IMR-90 (cell line): ENCODE results near the gene INO80B. TPM values are rescaled to one million over a fixed set of nuclear protein-coding genes. Genes with fewer than 3 reads are reported as not detected.

Experiments used
- ATAC-seq: fragments of 200-7000 bp; cut with Tn5 transposase; 2 replicates; pipeline ENCODE4 v1.9.1; 2020; ENCODE audit warnings: low read depth, mild to moderate bottlenecking, moderate library complexity
- BruUV-seq: library from RNA; stranded (reverse); fragments of 400-500 nt; replicated peaks from 2 replicates; lab custom pipeline; 2021; lab: Mats Ljungman, UMichigan
- CTCF ChIA-PET: fragments of 300-600 bp; formaldehyde crosslinking; extraction: SDS; loops from one replicate; lab custom pipeline; 2021; ENCODE audit warnings: antibody characterized with exemption; lab: Yijun Ruan, JAX
- POLR2A ChIA-PET: fragments of 300-600 bp; sonication (Branson Sonifier 250); formaldehyde crosslinking; loops from one replicate; lab custom pipeline; 2022; ENCODE audit warnings: antibody characterized with exemption; ENCODE audit not compliant: unreplicated experiment; lab: Charles Lee
- DNase-seq: peaks from one replicate; pipeline ENCODE4 v3.0.0; 2013
- H2AFZ ChIP-seq: replicated peaks from 2 replicates; pipeline ENCODE3; 2013; ENCODE audit warnings: low read length, mild to moderate bottlenecking; ENCODE audit not compliant: poor library complexity
- H2AK5ac ChIP-seq: 2 replicates; pipeline ENCODE4 v1.6.1; 2013; ENCODE audit warnings: low read depth, low read length, inconsistent platforms
- H2AK9ac ChIP-seq: replicated peaks from 2 replicates; pipeline ENCODE3; 2013; ENCODE audit warnings: mild to moderate bottlenecking, low read depth, low read length, moderate library complexity; ENCODE audit not compliant: poor library complexity
- H2BK120ac ChIP-seq: 2 replicates; pipeline ENCODE4 v1.6.1; 2013; ENCODE audit warnings: low read depth, low read length, inconsistent platforms
- H2BK15ac ChIP-seq: 3 replicates; pipeline ENCODE4 v1.6.1; 2013; ENCODE audit warnings: low read depth, low read length, inconsistent platforms
- H2BK20ac ChIP-seq: 2 replicates; pipeline ENCODE4 v1.6.1; 2013; ENCODE audit warnings: low read depth, mild to moderate bottlenecking, inconsistent platforms, low read length, moderate library complexity
- H2BK5ac ChIP-seq: 2 replicates; pipeline ENCODE4 v1.6.1; 2013; ENCODE audit warnings: mild to moderate bottlenecking, low read depth, low read length, inconsistent platforms; ENCODE audit not compliant: poor library complexity, severe bottlenecking
- H3K14ac ChIP-seq: replicated peaks from 2 replicates; pipeline ENCODE4 v1.6.1; 2013; ENCODE audit warnings: low read depth, low read length, inconsistent platforms
- H3K18ac ChIP-seq: 2 replicates; pipeline ENCODE4 v1.6.1; 2013; ENCODE audit warnings: low read depth, low read length, control low read depth
- H3K23ac ChIP-seq: 2 replicates; pipeline ENCODE4 v1.6.1; 2013; ENCODE audit warnings: low read depth, low read length, inconsistent platforms
- H3K27ac ChIP-seq: 2 replicates; pipeline ENCODE4 v1.5.1; 2013; ENCODE audit warnings: mild to moderate bottlenecking, control low read depth, low read length; ENCODE audit not compliant: insufficient read depth
- H3K27me3 ChIP-seq: 2 replicates; pipeline ENCODE4 v1.6.1; 2013; ENCODE audit warnings: low read length; ENCODE audit not compliant: control insufficient read depth, insufficient read depth
- H3K36me3 ChIP-seq: 2 replicates; pipeline ENCODE4 v1.6.1; 2013; ENCODE audit warnings: low read length, mixed read lengths; ENCODE audit not compliant: control insufficient read depth, insufficient read depth
- H3K4ac ChIP-seq: 2 replicates; pipeline ENCODE4 v1.6.1; 2013; ENCODE audit warnings: low read depth, low read length, inconsistent platforms
- H3K4me1 ChIP-seq: 2 replicates; pipeline ENCODE4 v1.6.1; 2013; ENCODE audit warnings: low read length, mixed read lengths; ENCODE audit not compliant: control insufficient read depth, insufficient read depth
- H3K4me2 ChIP-seq: 2 replicates; pipeline ENCODE4 v1.6.1; 2013; ENCODE audit warnings: low read depth, mild to moderate bottlenecking, control low read depth, low read length, moderate library complexity
- H3K4me3 ChIP-seq: 2 replicates; pipeline ENCODE4 v1.5.1; 2013; ENCODE audit warnings: low read depth, mild to moderate bottlenecking, control low read depth, low read length, moderate library complexity; ENCODE audit not compliant: insufficient read depth
- H3K56ac ChIP-seq: 2 replicates; pipeline ENCODE4 v1.6.1; 2013; ENCODE audit warnings: low read length, inconsistent platforms; ENCODE audit not compliant: insufficient read depth; ENCODE audit errors: extremely low read depth
- H3K79me1 ChIP-seq, 2 experiments: 2 replicates each; pipeline ENCODE4 v1.6.1; 2013; ENCODE audit warnings: low read length in 2 of 2, inconsistent platforms in 1 of 2, low read depth in 1 of 2
- H3K9ac ChIP-seq: 2 replicates; pipeline ENCODE4 v1.6.1; 2013; ENCODE audit warnings: low read depth, low read length, control low read depth
- H3K9me1 ChIP-seq: 2 replicates; pipeline ENCODE4 v1.6.1; 2013; ENCODE audit warnings: low read length, inconsistent platforms; ENCODE audit not compliant: insufficient read depth
- H3K9me3 ChIP-seq: 2 replicates; pipeline ENCODE4 v1.6.1; 2013; ENCODE audit warnings: low read length; ENCODE audit not compliant: control insufficient read depth, insufficient read depth
- H4K20me1 ChIP-seq: 2 replicates; pipeline ENCODE4 v1.6.1; 2013; ENCODE audit warnings: low read length, inconsistent platforms; ENCODE audit not compliant: insufficient read depth
- H4K5ac ChIP-seq: 2 replicates; pipeline ENCODE4 v1.6.1; 2013; ENCODE audit warnings: mild to moderate bottlenecking, low read depth, low read length, control low read depth
- H4K8ac ChIP-seq, 2 experiments: 2 replicates each; pipeline ENCODE4 v1.6.1; 2013; ENCODE audit warnings: low read depth in 2 of 2, low read length in 2 of 2, control low read depth in 1 of 2, inconsistent platforms in 1 of 2
- H4K91ac ChIP-seq: 2 replicates; pipeline ENCODE4 v1.6.1; 2013; ENCODE audit warnings: low read depth, low read length, inconsistent platforms; ENCODE audit not compliant: insufficient read depth
- BHLHE40 ChIP-seq: fragments of 150-350 bp; IDR thresholded peaks from 2 replicates; pipeline ENCODE4 v1.6.1; 2016; ENCODE audit warnings: mild to moderate bottlenecking, low read depth, low read length
- CEBPB ChIP-seq: IDR thresholded peaks from 2 replicates; pipeline ENCODE4 v1.6.1; 2012; ENCODE audit warnings: low read depth, low read length, improper control_type of control experiment
- CHD1 ChIP-seq: IDR thresholded peaks from 2 replicates; pipeline ENCODE4 v1.6.1; 2012; ENCODE audit warnings: low read depth, low read length, improper control_type of control experiment
- ELK1 ChIP-seq: fragments of 150-350 bp; IDR thresholded peaks from 2 replicates; pipeline ENCODE4 v1.6.1; 2016; ENCODE audit warnings: low read depth, mild to moderate bottlenecking, low read length, moderate library complexity, borderline replicate concordance
- MAFK ChIP-seq: IDR thresholded peaks from 2 replicates; pipeline ENCODE4 v1.6.1; 2012; ENCODE audit warnings: low read depth, low read length, improper control_type of control experiment
- MAZ ChIP-seq: IDR thresholded peaks from 2 replicates; pipeline ENCODE4 v1.6.1; 2012; ENCODE audit warnings: low read depth, mild to moderate bottlenecking, low read length, improper control_type of control experiment, moderate library complexity, borderline replicate concordance
- MXI1 ChIP-seq: IDR thresholded peaks from 2 replicates; pipeline ENCODE4 v1.6.1; 2012; ENCODE audit warnings: low read depth, mild to moderate bottlenecking, low read length, moderate library complexity, borderline replicate concordance
- POLR2A ChIP-seq: IDR thresholded peaks from 2 replicates; pipeline ENCODE4 v1.6.1; 2012; ENCODE audit warnings: mild to moderate bottlenecking, low read depth, low read length
- RAD21 ChIP-seq: IDR thresholded peaks from 2 replicates; pipeline ENCODE4 v1.6.1; 2012; ENCODE audit warnings: low read length, improper control_type of control experiment
- RCOR1 ChIP-seq: IDR thresholded peaks from 2 replicates; pipeline ENCODE4 v1.6.1; 2012; ENCODE audit warnings: mild to moderate bottlenecking, low read length, improper control_type of control experiment; ENCODE audit not compliant: insufficient replicate concordance
- RFX5 ChIP-seq: IDR thresholded peaks from 2 replicates; pipeline ENCODE4 v1.8.0; 2012; ENCODE audit warnings: low read depth, mild to moderate bottlenecking, low read length, moderate library complexity
- SMC3 ChIP-seq: fragments of 150-350 bp; IDR thresholded peaks from 2 replicates; pipeline ENCODE4 v1.6.1; 2016; ENCODE audit warnings: low read depth, mild to moderate bottlenecking, antibody characterized with exemption, low read length, moderate library complexity
- USF2 ChIP-seq: fragments of 150-350 bp; IDR thresholded peaks from 2 replicates; pipeline ENCODE4 v1.6.1; 2017; ENCODE audit warnings: mild to moderate bottlenecking, antibody characterized with exemption, low read length, low read depth
- WGBS, 2 experiments: methylation state at CpG; one replicate each; pipeline versions ENCODE4 v1.1.5 to v1.1.7; 2013; ENCODE audit warnings: missing lambda C conversion rate in 2 of 2; ENCODE audit not compliant: insufficient read length in 1 of 2; ENCODE audit errors: extremely low coverage in 2 of 2; 5-methylcytosine and 5-hydroxymethylcytosine counted together
- dilution Hi-C: fragments of 300-500 bp; cut with HindIII; formaldehyde crosslinking; loops from one replicate; pipeline ENCODE4 v1.14.3; 2018; ENCODE audit warnings: low sequenced_read_pairs; ENCODE audit not compliant: unreplicated experiment
- in situ Hi-C: fragments of 300-500 bp; cut with MboI; formaldehyde crosslinking; loops from 3 replicates; pipeline ENCODE4 v1.14.3; 2019; ENCODE audit warnings: low sequenced_read_pairs, inconsistent platforms, mixed read lengths
- intact Hi-C: fragments of 100-400 bp; cut with micrococcal nuclease; formaldehyde crosslinking; loops from 2 replicates; pipeline ENCODE4 v1.10.0; 2022
- polyA plus RNA-seq, 3 experiments: library from polyadenylated mRNA; depleted of rRNA; stranded (reverse); fragments of >200 nt; gene quantifications; 2 replicates each; pipeline ENCODE4 v1.2.3, GENCODE V29; 2012; ENCODE audit warnings: low replicate concordance in 1 of 3
- total RNA-seq: library from RNA; depleted of rRNA; stranded (reverse); fragments of >200 nt; gene quantifications from 2 replicates; pipeline ENCODE4 v1.2.3, GENCODE V29; 2012

The INO80B gene
- total and polyA plus RNA-seq, 2 of the 4 experiments (the other 2 are of a cell fraction): 4.5 to 10.5 TPM

- in situ Hi-C loops: no loop called here
- H3K9ac ChIP-seq: peak overlapping the region; percentile 39
- BruUV-seq: no TSS peak
- no peak for TF ChIP-seq MAZ
- TF ChIP-seq SMC3: no peak
- no peak for TF ChIP-seq MXI1
- TF ChIP-seq RCOR1: no peak
- TF ChIP-seq POLR2A: peak; percentile 43; the same call in 1 of the 2 replicates
- no peak for TF ChIP-seq RAD21
- no peak for TF ChIP-seq RFX5
- peak; percentile 45; the same call in 1 of the 2 replicates for TF ChIP-seq USF2
- no peak for TF ChIP-seq CEBPB
- TF ChIP-seq ELK1: no peak
- no peak for TF ChIP-seq MAFK
- no peak for TF ChIP-seq CHD1
- peak; percentile 96 for TF ChIP-seq BHLHE40
Measured at GRCh38 chr2:74502720-74503505, 48.0 kb downstream of the INO80B start.

More at GRCh38 chr2:74502720-74503505, 48.0 kb downstream of the INO80B start:
- peaks cover 9% of the 10 kb centered on the region for H3K9me1 ChIP-seq
- H2BK120ac ChIP-seq: peak overlapping the region; percentile 78
- CTCF ChIA-PET: interaction anchor here (0.9 kb wide), 1 partner anchor 82 kb away, joined by 3 read pairs; no protein-coding TSS in a partner anchor
- peak overlapping the region; percentile 27 for H2BK5ac ChIP-seq
- ATAC-seq (peak; percentile 60), DNase-seq (peak; percentile 84)
- intact Hi-C loops (no loop called here), dilution Hi-C loops (no loop called here)
- H3K4ac ChIP-seq: peak overlapping the region; percentile 94
- H3K4me1 ChIP-seq: peaks cover 23% of the 10 kb centered on the region
- H3K36me3 ChIP-seq: peaks cover 16% of the 10 kb centered on the region
- H2AK9ac ChIP-seq: peak overlapping the region; percentile 90
- POLR2A ChIA-PET: interaction anchor here (1.4 kb wide), 1 partner anchor 20 kb away, joined by 3 read pairs; the partner anchor contains the start of genes CCDC142 and TTC31
- H2BK20ac ChIP-seq: peak overlapping the region; percentile 43; the same call in 1 of the 2 replicates
- WGBS, 2 experiments: 2% methylated on average over 22 of the region's 67 CpGs; no CpG with 5 or more reads in 1 of the 2 experiments
- peak overlapping the region; percentile 74; the same call in 1 of the 2 replicates for H3K23ac ChIP-seq
- H4K8ac ChIP-seq: peak overlapping the region; percentile 91 to 94
- H3K14ac ChIP-seq: peak overlapping the region; percentile 98
- H4K91ac ChIP-seq: peak overlapping the region; percentile 92
- H2BK15ac ChIP-seq: peak overlapping the region; percentile 66; the same call in 1 of the 3 replicates
- no peaks in the 10 kb centered on the region for H4K20me1 ChIP-seq
- H2AK5ac ChIP-seq: peak overlapping the region; percentile 96
- H3K56ac ChIP-seq: peak overlapping the region; percentile 76; the same call in 1 of the 2 replicates
- peaks cover 32% of the 10 kb centered on the region for H3K27me3 ChIP-seq
- H4K5ac ChIP-seq: peak overlapping the region; percentile 87
- no peaks in the 10 kb centered on the region for H3K9me3 ChIP-seq
- H3K27ac ChIP-seq: peak overlapping the region; percentile 67
- peak overlapping the region; percentile 97 for H2AFZ ChIP-seq
- H3K79me1 ChIP-seq: peaks cover 12 to 40% of the 10 kb centered on the region in 2 experiments
- peak overlapping the region; percentile 43 for H3K4me3 ChIP-seq
- H3K18ac ChIP-seq: peak overlapping the region; percentile 41; the same call in 1 of the 2 replicates
- H3K4me2 ChIP-seq: peak overlapping the region; percentile 67
